HG03025 (cell line): ENCODE results near the gene SEPTIN10.
"Not testable (repeated sequence)": the region's sequence is repeated elsewhere in the genome, so short reads cannot be mapped to it uniquely, and the experiment has no call there.

ENCODE experiments used
- ATAC-seq: cut with Tn5 transposase; IDR thresholded peaks from one replicate; pipeline ENCODE4 v1.9.1; 2021; ENCODE audit warnings: mild to moderate bottlenecking, moderate library complexity; ENCODE audit not compliant: unreplicated experiment, low FRiP score

The SEPTIN10 gene

GRCh38 chr2:109635426-109636304 lies 21.9 kb upstream of the SEPTIN10 start:
- no peak for ATAC-seq

- no peak for ATAC-seq
These were observed 19.7 kb upstream of the SEPTIN10 start for GRCh38 chr2:109633284-109633961.

GRCh38 chr2:109632158-109632789 lies 18.5 kb upstream of the SEPTIN10 start:
- ATAC-seq: no peak

- no peak for ATAC-seq
These were observed 18.0 kb upstream of the SEPTIN10 start for GRCh38 chr2:109631741-109632140.

- no peak for ATAC-seq
These were observed 17.0 kb upstream of the SEPTIN10 start for GRCh38 chr2:109630441-109631430.

- no peak for ATAC-seq
These were observed 16.1 kb upstream of the SEPTIN10 start for GRCh38 chr2:109629867-109630266.

- ATAC-seq: not testable (repeated sequence)
These were observed 14.6 kb upstream of the SEPTIN10 start for GRCh38 chr2:109628321-109628720.

- no peak for ATAC-seq
These were observed 10.6 kb upstream of the SEPTIN10 start for GRCh38 chr2:109624339-109624738.

- no peak for ATAC-seq
These were observed 10.2 kb upstream of the SEPTIN10 start for GRCh38 chr2:109623923-109624322.

GRCh38 chr2:109623297-109623696 lies 9.5 kb upstream of the SEPTIN10 start:
- ATAC-seq: no peak

GRCh38 chr2:109619032-109619615 lies 5.4 kb upstream of the SEPTIN10 start:
- ATAC-seq: no peak

- ATAC-seq: no peak
These were observed 2.4 kb upstream of the SEPTIN10 start for GRCh38 chr2:109616184-109616583.

GRCh38 chr2:109615637-109616144 lies 1.9 kb upstream of the SEPTIN10 start:
- ATAC-seq: no peak

- ATAC-seq: no peak
These were observed 1.2 kb upstream of the SEPTIN10 start for GRCh38 chr2:109614715-109615636.

- ATAC-seq: no peak
These were observed 465 bp downstream of the SEPTIN10 start for GRCh38 chr2:109613081-109613921.

GRCh38 chr2:109611467-109612095 lies 2.2 kb downstream of the SEPTIN10 start:
- no peak for ATAC-seq

- ATAC-seq: no peak
These were observed 4.3 kb downstream of the SEPTIN10 start for GRCh38 chr2:109609352-109610024.
